Measurements from ENCODE around the gene OR5K3.
"Not testable (repeated sequence)": the region's sequence is repeated elsewhere in the genome, so short reads cannot be mapped to it uniquely, and the experiment has no call there.

Gene OR5K3

GRCh38 chr3:98395101-98395500 lies 4.6 kb downstream of the OR5K3 start:
- Mint-ChIP-seq H3K9me3 (peaks cover 13 to 22% of the 10 kb centered on the region in 2 donors), H3K4me1 (peaks cover 4% of the 10 kb centered on the region), H3K27me3 (peaks cover 23% of the 10 kb centered on the region), H3K27ac (no peak overlapping the region), H3K4me3 (no peak overlapping the region)
- ATAC-seq (no peak), DNase-seq (no peak)

GRCh38 chr3:98396482-98396881 lies 6.0 kb downstream of the OR5K3 start:
- Mint-ChIP-seq H3K27me3 (peaks cover 13% of the 10 kb centered on the region), H3K4me1 (peaks cover 12% of the 10 kb centered on the region), H3K9me3 (peaks cover 23 to 36% of the 10 kb centered on the region in 2 donors)
- not testable (repeated sequence) for H3K4me3 Mint-ChIP-seq, ATAC-seq, DNase-seq, H3K27ac Mint-ChIP-seq

- Mint-ChIP-seq H3K4me3 (no peak overlapping the region), H3K27me3 (peaks cover 13% of the 10 kb centered on the region), H3K27ac (no peak overlapping the region), H3K9me3 (peaks cover 38 to 54% of the 10 kb centered on the region in 2 donors), H3K4me1 (peaks cover 12% of the 10 kb centered on the region)
- DNase-seq (no peak), ATAC-seq (no peak)
Measured at GRCh38 chr3:98398513-98398912, 8.0 kb downstream of the OR5K3 start.

- Mint-ChIP-seq H3K9me3 (peaks cover 65 to 78% of the 10 kb centered on the region in 2 donors), H3K4me3 (no peak overlapping the region), H3K27ac (no peak overlapping the region)
Measured at GRCh38 chr3:98402507-98402906, 12.0 kb downstream of the OR5K3 start.

GRCh38 chr3:98404010-98404409 lies 13.5 kb downstream of the OR5K3 start:
- peaks cover 64 to 78% of the 10 kb centered on the region in 2 donors for H3K9me3 Mint-ChIP-seq
- no peak overlapping the region for H3K27ac Mint-ChIP-seq
- no peak overlapping the region for H3K4me3 Mint-ChIP-seq
- ATAC-seq = no peak
- no peaks in the 10 kb centered on the region for H3K27me3 Mint-ChIP-seq
- H3K4me1 Mint-ChIP-seq = peaks cover 12% of the 10 kb centered on the region
- no peak for DNase-seq

More at GRCh38 chr3:98402507-98402906, 12.0 kb downstream of the OR5K3 start:
- ATAC-seq = no peak
- Mint-ChIP-seq H3K27me3 (no peaks in the 10 kb centered on the region), H3K4me1 (peaks cover 12% of the 10 kb centered on the region)
- no peak for DNase-seq

- H3K27ac Mint-ChIP-seq = no peak overlapping the region
- ATAC-seq = no peak
- peaks cover 55 to 71% of the 10 kb centered on the region in 2 donors for H3K9me3 Mint-ChIP-seq
- no peak overlapping the region for H3K4me3 Mint-ChIP-seq
- H3K4me1 Mint-ChIP-seq = no peaks in the 10 kb centered on the region
- no peak for DNase-seq
- no peaks in the 10 kb centered on the region for H3K27me3 Mint-ChIP-seq
Measured at GRCh38 chr3:98406034-98406433, 15.6 kb downstream of the OR5K3 start.

GRCh38 chr3:98432575-98432974 lies 42.1 kb downstream of the OR5K3 start:
- H3K4me3 Mint-ChIP-seq = no peak overlapping the region
- peaks cover 28 to 36% of the 10 kb centered on the region in 2 donors for H3K9me3 Mint-ChIP-seq
- ATAC-seq = no peak
- no peak for DNase-seq
- H3K27ac Mint-ChIP-seq = no peak overlapping the region
- H3K4me1 Mint-ChIP-seq = no peaks in the 10 kb centered on the region
- H3K27me3 Mint-ChIP-seq = no peaks in the 10 kb centered on the region

- Mint-ChIP-seq H3K27me3 (peaks cover 9% of the 10 kb centered on the region), H3K9me3 (peaks cover 22 to 24% of the 10 kb centered on the region in 2 donors), H3K27ac (no peak overlapping the region), H3K4me1 (no peaks in the 10 kb centered on the region), H3K4me3 (no peak overlapping the region)
- no peak for DNase-seq
- ATAC-seq = no peak
Measured at GRCh38 chr3:98433764-98434163, 43.3 kb downstream of the OR5K3 start.

- H3K27me3 Mint-ChIP-seq = peaks cover 9% of the 10 kb centered on the region
Measured at GRCh38 chr3:98434412-98434811, 43.9 kb downstream of the OR5K3 start.

GRCh38 chr3:98440283-98440682 lies 49.8 kb downstream of the OR5K3 start:
- no peak overlapping the region for H3K27ac Mint-ChIP-seq
- no peaks in the 10 kb centered on the region for H3K4me1 Mint-ChIP-seq
- H3K4me3 Mint-ChIP-seq = no peak overlapping the region
- ATAC-seq = no peak
- peaks cover 23% of the 10 kb centered on the region for H3K27me3 Mint-ChIP-seq
- no peak for DNase-seq
- H3K9me3 Mint-ChIP-seq = no peaks in the 10 kb centered on the region

More at GRCh38 chr3:98434412-98434811, 43.9 kb downstream of the OR5K3 start:
- H3K9me3 Mint-ChIP-seq = peaks cover 16 to 18% of the 10 kb centered on the region in 2 donors
- no peak overlapping the region for H3K4me3 Mint-ChIP-seq
- H3K4me1 Mint-ChIP-seq = no peaks in the 10 kb centered on the region
- DNase-seq (no peak), ATAC-seq (no peak)
- H3K27ac Mint-ChIP-seq = no peak overlapping the region
